IMR-90 (cell line): ENCODE results near the gene BTLA. TPM values are rescaled to one million over a fixed set of nuclear protein-coding genes. Genes with fewer than 3 reads are reported as not detected.
"Not testable (repeated sequence)": the region's sequence is repeated elsewhere in the genome, so short reads cannot be mapped to it uniquely, and the experiment has no call there.

ENCODE experiments used
- ATAC-seq: fragments of 200-7000 bp; cut with Tn5 transposase; 2 replicates; pipeline ENCODE4 v1.9.1; 2020; ENCODE audit warnings: low read depth, mild to moderate bottlenecking, moderate library complexity
- BruUV-seq: library from RNA; stranded (reverse); fragments of 400-500 nt; replicated peaks from 2 replicates; lab custom pipeline; 2021; lab: Mats Ljungman, UMichigan
- CTCF ChIA-PET: fragments of 300-600 bp; formaldehyde crosslinking; extraction: SDS; loops from one replicate; lab custom pipeline; 2021; ENCODE audit warnings: antibody characterized with exemption; lab: Yijun Ruan, JAX
- POLR2A ChIA-PET: fragments of 300-600 bp; sonication (Branson Sonifier 250); formaldehyde crosslinking; loops from one replicate; lab custom pipeline; 2022; ENCODE audit warnings: antibody characterized with exemption; ENCODE audit not compliant: unreplicated experiment; lab: Charles Lee
- DNase-seq: peaks from one replicate; pipeline ENCODE4 v3.0.0; 2013
- H2AFZ ChIP-seq: replicated peaks from 2 replicates; pipeline ENCODE3; 2013; ENCODE audit warnings: low read length, mild to moderate bottlenecking; ENCODE audit not compliant: poor library complexity
- H2AK5ac ChIP-seq: 2 replicates; pipeline ENCODE4 v1.6.1; 2013; ENCODE audit warnings: low read depth, low read length, inconsistent platforms
- H2AK9ac ChIP-seq: replicated peaks from 2 replicates; pipeline ENCODE3; 2013; ENCODE audit warnings: mild to moderate bottlenecking, low read depth, low read length, moderate library complexity; ENCODE audit not compliant: poor library complexity
- H2BK120ac ChIP-seq: 2 replicates; pipeline ENCODE4 v1.6.1; 2013; ENCODE audit warnings: low read depth, low read length, inconsistent platforms
- H2BK15ac ChIP-seq: 3 replicates; pipeline ENCODE4 v1.6.1; 2013; ENCODE audit warnings: low read depth, low read length, inconsistent platforms
- H2BK20ac ChIP-seq: 2 replicates; pipeline ENCODE4 v1.6.1; 2013; ENCODE audit warnings: low read depth, mild to moderate bottlenecking, inconsistent platforms, low read length, moderate library complexity
- H2BK5ac ChIP-seq: 2 replicates; pipeline ENCODE4 v1.6.1; 2013; ENCODE audit warnings: mild to moderate bottlenecking, low read depth, low read length, inconsistent platforms; ENCODE audit not compliant: poor library complexity, severe bottlenecking
- H3K14ac ChIP-seq: replicated peaks from 2 replicates; pipeline ENCODE4 v1.6.1; 2013; ENCODE audit warnings: low read depth, low read length, inconsistent platforms
- H3K18ac ChIP-seq: 2 replicates; pipeline ENCODE4 v1.6.1; 2013; ENCODE audit warnings: low read depth, low read length, control low read depth
- H3K23ac ChIP-seq: 2 replicates; pipeline ENCODE4 v1.6.1; 2013; ENCODE audit warnings: low read depth, low read length, inconsistent platforms
- H3K27ac ChIP-seq: 2 replicates; pipeline ENCODE4 v1.5.1; 2013; ENCODE audit warnings: mild to moderate bottlenecking, control low read depth, low read length; ENCODE audit not compliant: insufficient read depth
- H3K27me3 ChIP-seq: 2 replicates; pipeline ENCODE4 v1.6.1; 2013; ENCODE audit warnings: low read length; ENCODE audit not compliant: control insufficient read depth, insufficient read depth
- H3K36me3 ChIP-seq: 2 replicates; pipeline ENCODE4 v1.6.1; 2013; ENCODE audit warnings: low read length, mixed read lengths; ENCODE audit not compliant: control insufficient read depth, insufficient read depth
- H3K4ac ChIP-seq: 2 replicates; pipeline ENCODE4 v1.6.1; 2013; ENCODE audit warnings: low read depth, low read length, inconsistent platforms
- H3K4me1 ChIP-seq: 2 replicates; pipeline ENCODE4 v1.6.1; 2013; ENCODE audit warnings: low read length, mixed read lengths; ENCODE audit not compliant: control insufficient read depth, insufficient read depth
- H3K4me2 ChIP-seq: 2 replicates; pipeline ENCODE4 v1.6.1; 2013; ENCODE audit warnings: low read depth, mild to moderate bottlenecking, control low read depth, low read length, moderate library complexity
- H3K4me3 ChIP-seq: 2 replicates; pipeline ENCODE4 v1.5.1; 2013; ENCODE audit warnings: low read depth, mild to moderate bottlenecking, control low read depth, low read length, moderate library complexity; ENCODE audit not compliant: insufficient read depth
- H3K56ac ChIP-seq: 2 replicates; pipeline ENCODE4 v1.6.1; 2013; ENCODE audit warnings: low read length, inconsistent platforms; ENCODE audit not compliant: insufficient read depth; ENCODE audit errors: extremely low read depth
- H3K79me1 ChIP-seq, 2 experiments: 2 replicates each; pipeline ENCODE4 v1.6.1; 2013; ENCODE audit warnings: low read length in 2 of 2, inconsistent platforms in 1 of 2, low read depth in 1 of 2
- H3K9ac ChIP-seq: 2 replicates; pipeline ENCODE4 v1.6.1; 2013; ENCODE audit warnings: low read depth, low read length, control low read depth
- H3K9me1 ChIP-seq: 2 replicates; pipeline ENCODE4 v1.6.1; 2013; ENCODE audit warnings: low read length, inconsistent platforms; ENCODE audit not compliant: insufficient read depth
- H3K9me3 ChIP-seq: 2 replicates; pipeline ENCODE4 v1.6.1; 2013; ENCODE audit warnings: low read length; ENCODE audit not compliant: control insufficient read depth, insufficient read depth
- H4K20me1 ChIP-seq: 2 replicates; pipeline ENCODE4 v1.6.1; 2013; ENCODE audit warnings: low read length, inconsistent platforms; ENCODE audit not compliant: insufficient read depth
- H4K5ac ChIP-seq: 2 replicates; pipeline ENCODE4 v1.6.1; 2013; ENCODE audit warnings: mild to moderate bottlenecking, low read depth, low read length, control low read depth
- H4K8ac ChIP-seq, 2 experiments: 2 replicates each; pipeline ENCODE4 v1.6.1; 2013; ENCODE audit warnings: low read depth in 2 of 2, low read length in 2 of 2, control low read depth in 1 of 2, inconsistent platforms in 1 of 2
- H4K91ac ChIP-seq: 2 replicates; pipeline ENCODE4 v1.6.1; 2013; ENCODE audit warnings: low read depth, low read length, inconsistent platforms; ENCODE audit not compliant: insufficient read depth
- WGBS, 2 experiments: methylation state at CpG; one replicate each; pipeline versions ENCODE4 v1.1.5 to v1.1.7; 2013; ENCODE audit warnings: missing lambda C conversion rate in 2 of 2; ENCODE audit not compliant: insufficient read length in 1 of 2; ENCODE audit errors: extremely low coverage in 2 of 2; 5-methylcytosine and 5-hydroxymethylcytosine counted together
- dilution Hi-C: fragments of 300-500 bp; cut with HindIII; formaldehyde crosslinking; loops from one replicate; pipeline ENCODE4 v1.14.3; 2018; ENCODE audit warnings: low sequenced_read_pairs; ENCODE audit not compliant: unreplicated experiment
- in situ Hi-C: fragments of 300-500 bp; cut with MboI; formaldehyde crosslinking; loops from 3 replicates; pipeline ENCODE4 v1.14.3; 2019; ENCODE audit warnings: low sequenced_read_pairs, inconsistent platforms, mixed read lengths
- intact Hi-C: fragments of 100-400 bp; cut with micrococcal nuclease; formaldehyde crosslinking; loops from 2 replicates; pipeline ENCODE4 v1.10.0; 2022
- polyA plus RNA-seq, 3 experiments: library from polyadenylated mRNA; depleted of rRNA; stranded (reverse); fragments of >200 nt; gene quantifications; 2 replicates each; pipeline ENCODE4 v1.2.3, GENCODE V29; 2012; ENCODE audit warnings: low replicate concordance in 1 of 3
- total RNA-seq: library from RNA; depleted of rRNA; stranded (reverse); fragments of >200 nt; gene quantifications from 2 replicates; pipeline ENCODE4 v1.2.3, GENCODE V29; 2012

BTLA gene
- total and polyA plus RNA-seq, 2 of the 4 experiments (the other 2 are of a cell fraction): not detected

DNA sequence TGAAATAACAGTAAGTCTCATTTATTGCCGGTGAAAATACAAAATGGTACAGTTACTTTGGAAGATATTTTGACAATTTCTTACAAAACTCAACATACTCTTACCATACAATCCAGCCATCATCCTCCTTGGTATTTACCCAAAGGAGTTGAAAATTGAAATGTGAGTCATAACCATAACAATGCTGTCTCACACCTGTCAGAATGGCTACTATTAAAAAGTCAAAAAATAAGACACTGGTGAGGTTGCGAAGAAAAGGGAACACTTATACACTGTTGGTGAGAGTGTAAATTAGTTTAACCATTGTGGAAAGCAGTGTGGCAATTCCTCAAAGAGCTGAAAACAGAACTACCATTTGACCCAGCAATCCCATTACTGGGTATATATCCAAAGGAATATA is 37.5 kb downstream of the BTLA start:
- H3K18ac ChIP-seq, H3K79me1 ChIP-seq, H2AK9ac ChIP-seq, H3K27me3 ChIP-seq, H3K9me1 ChIP-seq, H3K23ac ChIP-seq, H3K27ac ChIP-seq, H4K5ac ChIP-seq, H3K56ac ChIP-seq, H2BK15ac ChIP-seq, DNase-seq, CTCF ChIA-PET, dilution Hi-C loops, H3K4me3 ChIP-seq, H2AFZ ChIP-seq, H3K4me2 ChIP-seq, H2BK120ac ChIP-seq, H2AK5ac ChIP-seq, H3K36me3 ChIP-seq, H3K9ac ChIP-seq, H3K4me1 ChIP-seq, H3K9me3 ChIP-seq, H2BK20ac ChIP-seq, H4K20me1 ChIP-seq, H2BK5ac ChIP-seq, ATAC-seq, H3K4ac ChIP-seq, in situ Hi-C loops, H4K91ac ChIP-seq, H4K8ac ChIP-seq, H3K14ac ChIP-seq, intact Hi-C loops, POLR2A ChIA-PET, BruUV-seq: not testable (repeated sequence)
- no CpG with 5 or more reads among the region's 2 CpGs for WGBS, 2 experiments
